ENCODE results near the gene TMEM135. TPM values are rescaled to one million over a fixed set of nuclear protein-coding genes. Genes with fewer than 3 reads are reported as not detected.
"Not testable (repeated sequence)": the region's sequence is repeated elsewhere in the genome, so short reads cannot be mapped to it uniquely, and the experiment has no call there.

The TMEM135 gene
- total RNA-seq, 1 donor = 35.8 TPM

DNA sequence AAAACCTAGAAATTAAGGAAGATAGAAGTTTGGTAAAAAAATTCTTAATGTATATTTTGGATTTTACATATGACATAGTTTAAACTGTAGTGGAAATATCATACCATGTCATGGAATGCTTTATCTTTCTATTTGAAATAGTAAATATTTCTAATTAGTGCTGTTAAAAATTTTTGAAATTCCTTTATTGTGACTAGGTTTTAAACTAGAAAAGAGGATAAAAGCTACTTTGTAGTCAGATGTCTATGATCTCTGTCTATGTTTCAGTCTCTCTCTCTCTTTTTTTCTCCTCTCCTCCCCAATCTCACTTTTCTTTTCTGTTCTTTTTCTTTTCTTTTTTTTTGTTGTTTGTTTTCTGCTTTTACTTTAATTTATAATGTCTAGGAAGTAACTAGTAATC is 226.2 kb downstream of the TMEM135 start:
- TF ChIP-seq, protein P1, sequence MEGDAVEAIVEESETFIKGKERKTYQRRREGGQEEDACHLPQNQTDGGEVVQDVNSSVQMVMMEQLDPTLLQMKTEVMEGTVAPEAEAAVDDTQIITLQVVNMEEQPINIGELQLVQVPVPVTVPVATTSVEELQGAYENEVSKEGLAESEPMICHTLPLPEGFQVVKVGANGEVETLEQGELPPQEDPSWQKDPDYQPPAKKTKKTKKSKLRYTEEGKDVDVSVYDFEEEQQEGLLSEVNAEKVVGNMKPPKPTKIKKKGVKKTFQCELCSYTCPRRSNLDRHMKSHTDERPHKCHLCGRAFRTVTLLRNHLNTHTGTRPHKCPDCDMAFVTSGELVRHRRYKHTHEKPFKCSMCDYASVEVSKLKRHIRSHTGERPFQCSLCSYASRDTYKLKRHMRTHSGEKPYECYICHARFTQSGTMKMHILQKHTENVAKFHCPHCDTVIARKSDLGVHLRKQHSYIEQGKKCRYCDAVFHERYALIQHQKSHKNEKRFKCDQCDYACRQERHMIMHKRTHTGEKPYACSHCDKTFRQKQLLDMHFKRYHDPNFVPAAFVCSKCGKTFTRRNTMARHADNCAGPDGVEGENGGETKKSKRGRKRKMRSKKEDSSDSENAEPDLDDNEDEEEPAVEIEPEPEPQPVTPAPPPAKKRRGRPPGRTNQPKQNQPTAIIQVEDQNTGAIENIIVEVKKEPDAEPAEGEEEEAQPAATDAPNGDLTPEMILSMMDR (IDR thresholded peaks at IDR 0.05; ENCODE audit: extremely low read depth, low read depth, low read length) = no peak
- Histone ChIP-seq H3K79me2 (ENCODE audit: insufficient read depth, low read length) (no peaks in the 10 kb centered on the region), H3K4me2 (ENCODE audit: insufficient read depth, low read length) (no peak overlapping the region), H3K27ac (ENCODE audit: low read depth, low read length) (no peak overlapping the region), H3K9me3 (ENCODE audit: low read depth, low read length) (no peaks in the 10 kb centered on the region), H2AFZ (ENCODE audit: low read length) (no peak overlapping the region), H3K4me1 (ENCODE audit: insufficient read depth, low read length) (peaks cover 34% of the 10 kb centered on the region), H4K20me1 (ENCODE audit: insufficient read depth, low read length) (no peaks in the 10 kb centered on the region), H3K4me3 (ENCODE audit: insufficient read depth, low read length) (no peak overlapping the region), H3K27me3 (ENCODE audit: insufficient read depth, low read length) (no peaks in the 10 kb centered on the region), H3K36me3 (ENCODE audit: insufficient read depth, low read length) (no peaks in the 10 kb centered on the region)
- DNase-seq (ENCODE audit: insufficient read length, low spot score, missing footprints) = no peak

DNA sequence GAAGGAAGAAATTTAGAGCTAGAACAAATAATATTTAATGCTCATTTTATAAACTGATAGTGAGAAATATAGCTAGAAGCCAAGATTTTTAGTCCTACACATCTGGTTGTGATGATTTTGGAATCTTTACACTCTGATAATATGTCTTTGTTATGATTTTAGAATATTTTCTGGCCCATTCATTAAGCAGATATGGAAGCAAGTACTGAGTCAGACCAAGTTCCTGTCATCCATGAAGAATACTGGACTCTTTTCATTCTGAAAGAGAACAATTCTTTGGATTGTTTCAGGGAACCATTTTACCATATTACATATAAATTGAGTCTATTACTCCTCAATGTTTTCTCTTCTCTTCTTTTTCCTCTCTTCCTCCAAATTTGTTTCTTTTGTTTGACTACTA is 227.4 kb downstream of the TMEM135 start:
- H3K79me2 ChIP-seq (ENCODE audit: insufficient read depth, low read length) = no peaks in the 10 kb centered on the region
- no peaks in the 10 kb centered on the region for H4K20me1 ChIP-seq (ENCODE audit: insufficient read depth, low read length)
- no peak overlapping the region for H2AFZ ChIP-seq (ENCODE audit: low read length)
- no peak for DNase-seq (ENCODE audit: insufficient read length, low spot score, missing footprints)
- TF ChIP-seq, protein P1 (IDR thresholded peaks at IDR 0.05; ENCODE audit: extremely low read depth, low read depth, low read length) = no peak
- no peaks in the 10 kb centered on the region for H3K9me3 ChIP-seq (ENCODE audit: low read depth, low read length)
- peaks cover 30% of the 10 kb centered on the region for H3K4me1 ChIP-seq (ENCODE audit: insufficient read depth, low read length)
- no peaks in the 10 kb centered on the region for H3K36me3 ChIP-seq (ENCODE audit: insufficient read depth, low read length)
- H3K27me3 ChIP-seq (ENCODE audit: insufficient read depth, low read length) = no peaks in the 10 kb centered on the region
- H3K27ac ChIP-seq (ENCODE audit: low read depth, low read length) = no peak overlapping the region
- H3K4me3 ChIP-seq (ENCODE audit: insufficient read depth, low read length) = no peak overlapping the region
- H3K4me2 ChIP-seq (ENCODE audit: insufficient read depth, low read length) = no peak overlapping the region

- no peak overlapping the region for H3K4me2 ChIP-seq (ENCODE audit: insufficient read depth, low read length)
- H3K4me3 ChIP-seq (ENCODE audit: insufficient read depth, low read length) = no peak overlapping the region
- H3K27ac ChIP-seq (ENCODE audit: low read depth, low read length) = peak overlapping the region; percentile 32
- no peak for DNase-seq (ENCODE audit: insufficient read length, low spot score, missing footprints)
- H3K79me2 ChIP-seq (ENCODE audit: insufficient read depth, low read length) = no peaks in the 10 kb centered on the region
- H4K20me1 ChIP-seq (ENCODE audit: insufficient read depth, low read length) = no peaks in the 10 kb centered on the region
- no peaks in the 10 kb centered on the region for H3K36me3 ChIP-seq (ENCODE audit: insufficient read depth, low read length)
- TF ChIP-seq, protein P1 (IDR thresholded peaks at IDR 0.05; ENCODE audit: extremely low read depth, low read depth, low read length) = no peak
- no peaks in the 10 kb centered on the region for H3K27me3 ChIP-seq (ENCODE audit: insufficient read depth, low read length)
- H3K9me3 ChIP-seq (ENCODE audit: low read depth, low read length) = no peaks in the 10 kb centered on the region
- no peak overlapping the region for H2AFZ ChIP-seq (ENCODE audit: low read length)
- H3K4me1 ChIP-seq (ENCODE audit: insufficient read depth, low read length) = peaks cover 25% of the 10 kb centered on the region
Measured at GRCh38 chr11:87265979-87266378, 228.2 kb downstream of the TMEM135 start.

GRCh38 chr11:87266751-87267150 is 229.0 kb downstream of the TMEM135 start:
- TF ChIP-seq, protein P1 (IDR thresholded peaks at IDR 0.05; ENCODE audit: extremely low read depth, low read depth, low read length) = no peak
- H3K4me3 ChIP-seq (ENCODE audit: insufficient read depth, low read length) = no peak overlapping the region
- no peak for DNase-seq (ENCODE audit: insufficient read length, low spot score, missing footprints)
- H3K79me2 ChIP-seq (ENCODE audit: insufficient read depth, low read length) = no peaks in the 10 kb centered on the region
- peaks cover 25% of the 10 kb centered on the region for H3K4me1 ChIP-seq (ENCODE audit: insufficient read depth, low read length)
- H3K4me2 ChIP-seq (ENCODE audit: insufficient read depth, low read length) = no peak overlapping the region
- H3K9me3 ChIP-seq (ENCODE audit: low read depth, low read length) = no peaks in the 10 kb centered on the region
- no peak overlapping the region for H2AFZ ChIP-seq (ENCODE audit: low read length)
- H4K20me1 ChIP-seq (ENCODE audit: insufficient read depth, low read length) = no peaks in the 10 kb centered on the region
- H3K27ac ChIP-seq (ENCODE audit: low read depth, low read length) = no peak overlapping the region
- H3K36me3 ChIP-seq (ENCODE audit: insufficient read depth, low read length) = no peaks in the 10 kb centered on the region
- H3K27me3 ChIP-seq (ENCODE audit: insufficient read depth, low read length) = no peaks in the 10 kb centered on the region

GRCh38 chr11:87271951-87272350 is 234.2 kb downstream of the TMEM135 start:
- H3K27me3 ChIP-seq (ENCODE audit: insufficient read depth, low read length); DNase-seq (ENCODE audit: insufficient read length, low spot score, missing footprints); H3K4me1 ChIP-seq (ENCODE audit: insufficient read depth, low read length); H3K79me2 ChIP-seq (ENCODE audit: insufficient read depth, low read length); H3K4me3 ChIP-seq (ENCODE audit: insufficient read depth, low read length); H2AFZ ChIP-seq (ENCODE audit: low read length); H3K4me2 ChIP-seq (ENCODE audit: insufficient read depth, low read length); H3K9me3 ChIP-seq (ENCODE audit: low read depth, low read length); H4K20me1 ChIP-seq (ENCODE audit: insufficient read depth, low read length); H3K27ac ChIP-seq (ENCODE audit: low read depth, low read length); H3K36me3 ChIP-seq (ENCODE audit: insufficient read depth, low read length): not testable (repeated sequence)

Data from osteoblast (primary cell).